Astrocyte (in vitro differentiated cells and primary cell): ENCODE results near the gene ECE2. TPM values are rescaled to one million over a fixed set of nuclear protein-coding genes. Genes with fewer than 3 reads are reported as not detected.
A peak's percentile ranks its signal among the peaks of the same experiment; 100 is the strongest.

Experiments used
- DNase-seq: peaks from one replicate; pipeline ENCODE4 v3.0.0-alpha.2; 2010; ENCODE audit warnings: low read depth
- FAIRE-seq: peaks from 2 replicates; lab custom pipeline; 2011; peaks lifted over from hg19 to GRCh38; lab: Jason Lieb, UNC
- H2AFZ ChIP-seq: 2 replicates; pipeline ENCODE4 v1.6.0; 2012; ENCODE audit warnings: low read depth, low read length, inconsistent platforms
- H3K27ac ChIP-seq: 2 replicates; pipeline ENCODE4 v1.5.1; 2011; ENCODE audit warnings: low read depth, low read length, inconsistent platforms
- H3K27me3 ChIP-seq: 2 replicates; pipeline ENCODE4 v1.6.0; 2011; ENCODE audit warnings: low read length, inconsistent platforms; ENCODE audit not compliant: insufficient read depth
- H3K36me3 ChIP-seq: 2 replicates; pipeline ENCODE4 v1.5.1; 2011; ENCODE audit warnings: low read length, inconsistent platforms; ENCODE audit not compliant: insufficient read depth
- H3K4me1 ChIP-seq: 2 replicates; pipeline ENCODE4 v1.5.1; 2011; ENCODE audit warnings: low read length, inconsistent platforms; ENCODE audit not compliant: insufficient read depth
- H3K4me2 ChIP-seq: 2 replicates; pipeline ENCODE4 v1.6.0; 2012; ENCODE audit warnings: low read length, inconsistent platforms
- H3K4me3 ChIP-seq: 2 replicates; pipeline ENCODE4 v1.5.1; 2011; ENCODE audit warnings: low read depth, mild to moderate bottlenecking, low read length, inconsistent platforms; ENCODE audit not compliant: insufficient read depth
- H3K79me2 ChIP-seq: 2 replicates; pipeline ENCODE4 v1.6.0; 2012; ENCODE audit warnings: mild to moderate bottlenecking, low read length, inconsistent platforms; ENCODE audit not compliant: insufficient read depth
- H3K9ac ChIP-seq: 2 replicates; pipeline ENCODE4 v1.6.0; 2012; ENCODE audit warnings: mild to moderate bottlenecking, low read length, inconsistent platforms
- H3K9me3 ChIP-seq: 2 replicates; pipeline ENCODE4 v1.5.1; 2012; ENCODE audit warnings: low read depth, mild to moderate bottlenecking, low read length, inconsistent platforms; ENCODE audit not compliant: insufficient read depth
- H4K20me1 ChIP-seq: 2 replicates; pipeline ENCODE4 v1.6.0; 2012; ENCODE audit warnings: low read length, inconsistent platforms; ENCODE audit not compliant: insufficient read depth
- H3K27ac Mint-ChIP-seq: one replicate; pipeline ENCODE4 v1.8.0; 2021; ENCODE audit warnings: mild to moderate bottlenecking, mixed read lengths; ENCODE audit not compliant: unreplicated experiment
- H3K27me3 Mint-ChIP-seq: one replicate; pipeline ENCODE4 v1.8.0; 2021; ENCODE audit warnings: low read depth, mixed read lengths; ENCODE audit not compliant: unreplicated experiment
- H3K36me3 Mint-ChIP-seq: one replicate; pipeline ENCODE4 v1.8.0; 2021; ENCODE audit warnings: low read depth, mixed read lengths; ENCODE audit not compliant: unreplicated experiment
- H3K4me1 Mint-ChIP-seq: one replicate; pipeline ENCODE4 v1.8.0; 2021; ENCODE audit warnings: low read depth, mixed read lengths; ENCODE audit not compliant: unreplicated experiment
- H3K4me3 Mint-ChIP-seq: one replicate; pipeline ENCODE4 v1.8.0; 2021; ENCODE audit warnings: mild to moderate bottlenecking, moderate library complexity, mixed read lengths; ENCODE audit not compliant: unreplicated experiment
- H3K9me3 Mint-ChIP-seq: one replicate; pipeline ENCODE4 v1.8.0; 2021; ENCODE audit warnings: mild to moderate bottlenecking, mixed read lengths; ENCODE audit not compliant: unreplicated experiment
- CTCF ChIP-seq: IDR thresholded peaks from 2 replicates; pipeline ENCODE4 v1.5.1; 2011; ENCODE audit warnings: low read depth, mild to moderate bottlenecking, inconsistent platforms, low read length, moderate library complexity; ENCODE audit not compliant: insufficient read depth
- EZH2 ChIP-seq: IDR thresholded peaks from 2 replicates; pipeline ENCODE4 v1.6.1; 2012; ENCODE audit warnings: mild to moderate bottlenecking, low read length, inconsistent platforms; ENCODE audit not compliant: insufficient read depth
- total RNA-seq: library from RNA; stranded (reverse); gene quantifications from 2 replicates; pipeline ENCODE4 v1.2.1, GENCODE V29; 2021

Gene ECE2
- total RNA-seq, 1 donor from 2014 or later, result not detected

- H3K27me3 ChIP-seq, result peaks cover 3% of the 10 kb centered on the region
- H3K9ac ChIP-seq, result no peak overlapping the region
- peaks cover 2% of the 10 kb centered on the region for H3K9me3 Mint-ChIP-seq
- H3K36me3 ChIP-seq, result no peaks in the 10 kb centered on the region
- H3K9me3 ChIP-seq, result no peaks in the 10 kb centered on the region
- H3K27ac ChIP-seq, result no peak overlapping the region
- H3K27ac Mint-ChIP-seq, result no peak overlapping the region
- DNase-seq, result no peak
- H3K4me3 ChIP-seq, result no peak overlapping the region
- FAIRE-seq, result no peak
- no peak overlapping the region for H3K4me2 ChIP-seq
- H3K4me1 Mint-ChIP-seq, result no peaks in the 10 kb centered on the region
- TF ChIP-seq EZH2 (no peak), CTCF (no peak)
- no peak overlapping the region for H3K4me3 Mint-ChIP-seq
- H3K27me3 Mint-ChIP-seq, result peaks cover 34% of the 10 kb centered on the region
- H4K20me1 ChIP-seq, result no peaks in the 10 kb centered on the region
- H3K36me3 Mint-ChIP-seq, result no peaks in the 10 kb centered on the region
- no peak overlapping the region for H2AFZ ChIP-seq
- H3K4me1 ChIP-seq, result no peaks in the 10 kb centered on the region
- no peaks in the 10 kb centered on the region for H3K79me2 ChIP-seq
These were observed 14.5 kb downstream of the ECE2 start for GRCh38 chr3:184290331-184290730.

- H3K9me3 ChIP-seq, result no peaks in the 10 kb centered on the region
- H3K4me1 Mint-ChIP-seq, result no peaks in the 10 kb centered on the region
- no peak for FAIRE-seq
- H3K27ac ChIP-seq, result no peak overlapping the region
- no peaks in the 10 kb centered on the region for H3K79me2 ChIP-seq
- no peak overlapping the region for H3K4me2 ChIP-seq
- H3K4me1 ChIP-seq, result no peaks in the 10 kb centered on the region
- TF ChIP-seq EZH2 (no peak), CTCF (no peak)
- H3K9ac ChIP-seq, result no peak overlapping the region
- DNase-seq, result no peak
- H3K27ac Mint-ChIP-seq, result peak overlapping the region; percentile 34
- H3K27me3 Mint-ChIP-seq, result peaks cover 36% of the 10 kb centered on the region
- H3K36me3 ChIP-seq, result no peaks in the 10 kb centered on the region
- peaks cover 2% of the 10 kb centered on the region for H3K9me3 Mint-ChIP-seq
- no peak overlapping the region for H2AFZ ChIP-seq
- no peaks in the 10 kb centered on the region for H4K20me1 ChIP-seq
- no peak overlapping the region for H3K4me3 Mint-ChIP-seq
- H3K27me3 ChIP-seq, result peaks cover 2% of the 10 kb centered on the region
- H3K36me3 Mint-ChIP-seq, result no peaks in the 10 kb centered on the region
- no peak overlapping the region for H3K4me3 ChIP-seq
These were observed 15.4 kb downstream of the ECE2 start for GRCh38 chr3:184291044-184291737.

GRCh38 chr3:184291738-184292445 lies 16.1 kb downstream of the ECE2 start:
- Mint-ChIP-seq H3K4me1 (no peaks in the 10 kb centered on the region), H3K9me3 (peaks cover 2% of the 10 kb centered on the region), H3K36me3 (no peaks in the 10 kb centered on the region), H3K27me3 (peaks cover 31% of the 10 kb centered on the region), H3K4me3 (no peak overlapping the region), H3K27ac (no peak overlapping the region)
- H3K79me2 ChIP-seq, result no peaks in the 10 kb centered on the region
- H4K20me1 ChIP-seq, result no peaks in the 10 kb centered on the region
- H3K27me3 ChIP-seq, result peaks cover 2% of the 10 kb centered on the region
- no peaks in the 10 kb centered on the region for H3K4me1 ChIP-seq
- DNase-seq (no peak), FAIRE-seq (no peak)
- H3K4me2 ChIP-seq, result no peak overlapping the region
- TF ChIP-seq CTCF (no peak), EZH2 (no peak)
- no peak overlapping the region for H2AFZ ChIP-seq
- H3K4me3 ChIP-seq, result no peak overlapping the region
- H3K36me3 ChIP-seq, result no peaks in the 10 kb centered on the region
- H3K9me3 ChIP-seq, result no peaks in the 10 kb centered on the region
- H3K27ac ChIP-seq, result no peak overlapping the region
- no peak overlapping the region for H3K9ac ChIP-seq
